Kidney epithelial cell (primary cell): ENCODE data around the gene MCTP1. TPM values are rescaled to one million over a fixed set of nuclear protein-coding genes. Genes with fewer than 3 reads are reported as not detected.

Source experiments
- DNase-seq: peaks from one replicate; pipeline ENCODE4 v3.0.0-alpha.2; 2010; ENCODE audit warnings: low read depth
- H3K27me3 ChIP-seq: 2 replicates; pipeline ENCODE4 v1.6.0; 2011; ENCODE audit warnings: low read length; ENCODE audit not compliant: control insufficient read depth, insufficient read depth
- H3K36me3 ChIP-seq: 2 replicates; pipeline ENCODE4 v1.5.1; 2011; ENCODE audit warnings: low read length; ENCODE audit not compliant: control insufficient read depth, insufficient read depth
- H3K4me3 ChIP-seq: 2 replicates; pipeline ENCODE4 v1.5.1; 2011; ENCODE audit warnings: low read depth, mild to moderate bottlenecking, control low read depth, low read length
- total RNA-seq: library from RNA; depleted of rRNA; stranded (reverse); fragments of >200 nt; gene quantifications from 2 replicates; pipeline ENCODE4 v1.2.3, GENCODE V29; 2015
- TF ChIP-seq, protein P1 (sequence below): IDR thresholded peaks from 2 replicates; pipeline ENCODE4 v1.5.1; 2011; ENCODE audit warnings: mild to moderate bottlenecking, moderate library complexity, low read length, control low read depth, inconsistent platforms; ENCODE audit not compliant: insufficient read depth, poor library complexity, severe bottlenecking

MCTP1 gene
- total RNA-seq, 1 donor from 2014 or later: 12.9 TPM

DNA sequence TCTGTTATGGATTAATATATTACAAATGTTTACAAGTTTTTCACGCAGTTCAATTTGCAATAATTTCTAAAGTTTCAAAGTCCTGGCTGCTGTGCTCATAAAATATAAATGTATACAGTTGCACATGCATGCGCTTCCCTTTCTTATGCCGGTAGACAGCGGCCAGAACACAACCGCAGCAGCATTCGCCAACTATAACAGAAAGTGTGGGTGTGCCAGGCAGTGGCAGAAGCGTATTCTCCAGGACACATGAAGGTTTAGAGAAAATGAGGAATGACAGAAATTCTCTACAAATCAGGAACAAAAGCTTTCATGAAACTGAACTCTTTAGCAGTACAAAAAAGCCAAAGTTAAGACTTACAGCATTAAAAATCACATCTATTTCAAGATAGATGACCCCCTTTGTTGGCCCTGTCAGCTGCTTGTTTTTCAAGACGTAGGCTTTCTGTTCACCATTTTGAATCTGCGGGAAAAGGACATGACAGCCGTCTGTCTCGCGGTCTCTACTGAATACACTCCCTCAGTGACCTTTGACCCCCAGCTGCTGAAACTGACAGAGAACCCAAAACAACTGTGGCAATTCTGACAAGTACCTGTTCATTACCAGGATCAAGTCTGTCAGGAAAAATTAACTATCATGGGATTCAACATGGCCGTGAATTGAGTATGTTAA lies 414.2 kb downstream of the MCTP1 start:
- DNase-seq: no peak
- Histone ChIP-seq H3K36me3 (no peaks in the 10 kb centered on the region), H3K27me3 (no peaks in the 10 kb centered on the region), H3K4me3 (no peak overlapping the region)
- TF ChIP-seq, protein P1, sequence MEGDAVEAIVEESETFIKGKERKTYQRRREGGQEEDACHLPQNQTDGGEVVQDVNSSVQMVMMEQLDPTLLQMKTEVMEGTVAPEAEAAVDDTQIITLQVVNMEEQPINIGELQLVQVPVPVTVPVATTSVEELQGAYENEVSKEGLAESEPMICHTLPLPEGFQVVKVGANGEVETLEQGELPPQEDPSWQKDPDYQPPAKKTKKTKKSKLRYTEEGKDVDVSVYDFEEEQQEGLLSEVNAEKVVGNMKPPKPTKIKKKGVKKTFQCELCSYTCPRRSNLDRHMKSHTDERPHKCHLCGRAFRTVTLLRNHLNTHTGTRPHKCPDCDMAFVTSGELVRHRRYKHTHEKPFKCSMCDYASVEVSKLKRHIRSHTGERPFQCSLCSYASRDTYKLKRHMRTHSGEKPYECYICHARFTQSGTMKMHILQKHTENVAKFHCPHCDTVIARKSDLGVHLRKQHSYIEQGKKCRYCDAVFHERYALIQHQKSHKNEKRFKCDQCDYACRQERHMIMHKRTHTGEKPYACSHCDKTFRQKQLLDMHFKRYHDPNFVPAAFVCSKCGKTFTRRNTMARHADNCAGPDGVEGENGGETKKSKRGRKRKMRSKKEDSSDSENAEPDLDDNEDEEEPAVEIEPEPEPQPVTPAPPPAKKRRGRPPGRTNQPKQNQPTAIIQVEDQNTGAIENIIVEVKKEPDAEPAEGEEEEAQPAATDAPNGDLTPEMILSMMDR: no peak

DNA sequence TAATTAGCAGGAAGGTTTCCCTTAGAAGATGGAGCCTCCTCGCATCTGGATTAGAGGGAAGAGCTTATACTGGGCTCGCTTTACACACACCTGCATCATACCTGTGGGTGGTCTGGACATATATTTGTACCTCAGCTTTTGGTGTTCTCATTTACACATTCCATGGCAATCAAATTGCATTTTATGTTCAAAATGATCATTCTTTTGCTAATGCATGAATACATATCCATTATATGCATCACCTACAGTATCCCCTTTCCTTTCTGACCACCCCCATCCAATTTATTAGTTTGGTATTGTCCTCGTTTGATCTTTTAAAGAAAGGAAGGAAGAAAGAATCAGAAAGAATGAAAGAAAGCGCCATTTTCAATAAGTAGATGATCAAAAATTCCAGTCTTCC lies 415.0 kb downstream of the MCTP1 start:
- TF ChIP-seq, protein P1: no peak
- no peaks in the 10 kb centered on the region for H3K27me3 ChIP-seq
- no peaks in the 10 kb centered on the region for H3K36me3 ChIP-seq
- H3K4me3 ChIP-seq: no peak overlapping the region
- DNase-seq: no peak

DNA sequence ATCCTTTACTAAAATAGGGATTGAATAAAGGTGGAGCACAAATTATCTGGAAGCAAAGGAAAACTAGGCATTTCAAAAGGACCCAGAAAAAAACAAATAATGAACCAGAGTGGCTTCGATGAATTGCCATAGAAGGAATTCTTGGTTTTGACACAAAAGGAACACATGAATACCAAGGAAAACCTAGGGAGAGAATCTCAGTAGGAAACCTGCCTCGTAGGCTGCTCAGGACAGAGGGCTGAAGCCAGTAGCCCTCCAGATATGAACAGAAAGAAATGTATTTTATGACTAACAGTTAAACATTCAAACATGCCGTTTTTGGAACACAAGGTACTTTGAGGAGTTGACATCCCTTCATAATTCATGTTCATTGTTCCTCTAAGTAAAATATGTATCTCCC lies 420.9 kb downstream of the MCTP1 start:
- no peaks in the 10 kb centered on the region for H3K27me3 ChIP-seq
- no peak for DNase-seq
- no peak overlapping the region for H3K4me3 ChIP-seq
- TF ChIP-seq, protein P1: no peak
- no peaks in the 10 kb centered on the region for H3K36me3 ChIP-seq

DNA sequence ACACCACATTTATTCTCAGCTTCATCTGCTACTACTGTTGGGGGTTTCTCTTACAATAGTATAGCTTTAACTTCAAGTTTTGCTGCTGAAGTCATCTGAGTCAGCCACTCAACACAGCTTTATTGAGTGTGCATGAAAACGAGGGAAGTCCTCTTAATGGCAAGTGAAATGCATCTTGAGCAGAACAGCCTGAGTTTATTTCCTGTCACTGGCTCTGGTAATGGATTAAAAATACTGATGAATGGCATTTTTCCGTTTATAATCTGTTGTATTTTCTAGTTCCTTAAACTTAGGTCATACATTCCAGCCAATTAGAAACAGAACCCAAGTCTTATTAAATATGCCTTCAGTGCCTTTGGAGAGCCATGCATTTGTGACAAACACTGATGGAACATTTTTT lies 427.8 kb downstream of the MCTP1 start:
- Histone ChIP-seq H3K27me3 (no peaks in the 10 kb centered on the region), H3K36me3 (no peaks in the 10 kb centered on the region), H3K4me3 (no peak overlapping the region)
- TF ChIP-seq, protein P1: no peak
- DNase-seq: no peak

DNA sequence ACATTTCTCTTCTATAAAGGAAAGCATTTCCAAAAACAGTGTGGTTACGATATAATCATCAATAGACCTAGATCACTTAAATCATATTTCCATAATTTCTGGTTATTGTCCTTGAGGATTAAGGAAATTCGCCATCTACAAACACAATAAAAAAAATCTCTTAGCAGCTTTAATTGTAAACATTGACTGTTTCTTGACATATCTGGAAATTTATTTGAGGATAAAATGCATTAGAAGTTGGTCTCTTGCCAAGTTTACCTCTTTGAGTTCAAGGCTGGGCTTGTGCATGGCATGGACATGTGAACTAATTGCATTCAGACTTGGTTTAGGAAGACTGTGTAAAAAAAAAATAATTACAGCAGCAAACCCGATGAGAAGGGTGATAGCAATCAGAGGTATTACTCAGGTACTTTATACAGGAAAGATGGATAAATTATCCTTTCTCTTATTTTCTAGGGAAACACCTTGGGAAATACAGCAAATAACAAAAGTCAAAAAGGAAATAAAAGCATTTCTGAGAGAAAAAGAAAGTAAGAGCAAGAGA lies 428.6 kb downstream of the MCTP1 start:
- TF ChIP-seq, protein P1: no peak
- Histone ChIP-seq H3K27me3 (no peaks in the 10 kb centered on the region), H3K4me3 (no peak overlapping the region), H3K36me3 (no peaks in the 10 kb centered on the region)
- no peak for DNase-seq

DNA sequence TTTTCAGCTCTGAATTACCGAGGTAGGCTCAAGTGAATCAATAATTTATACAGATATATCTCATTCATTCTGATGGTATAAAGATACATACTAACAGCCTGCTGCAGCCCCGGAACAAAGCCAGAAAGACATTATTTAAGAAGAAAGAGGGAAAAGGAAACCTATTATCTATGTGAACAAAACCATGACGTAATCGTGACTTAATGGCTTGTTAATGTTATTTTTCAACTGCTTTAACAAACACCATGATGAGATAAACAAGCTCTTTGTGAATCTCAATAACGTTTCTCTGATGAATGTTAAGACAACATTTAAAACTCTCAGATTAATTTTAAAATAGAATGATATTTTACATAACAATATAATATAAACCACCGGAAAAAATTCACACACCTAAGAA lies 429.4 kb downstream of the MCTP1 start:
- TF ChIP-seq, protein P1: no peak
- no peaks in the 10 kb centered on the region for H3K36me3 ChIP-seq
- no peak for DNase-seq
- H3K4me3 ChIP-seq: no peak overlapping the region
- no peaks in the 10 kb centered on the region for H3K27me3 ChIP-seq
